H4 (cell line): Measurements from ENCODE around the gene PIGU. TPM values are rescaled to one million over a fixed set of nuclear protein-coding genes. Genes with fewer than 3 reads are reported as not detected.
"Not testable (repeated sequence)": the region's sequence is repeated elsewhere in the genome, so short reads cannot be mapped to it uniquely, and the experiment has no call there.

Experiments
- DNase-seq: peaks from one replicate; pipeline ENCODE4 v3.0.0-alpha.2; 2015; ENCODE audit warnings: low spot score
- total RNA-seq: library from RNA; depleted of rRNA; stranded (reverse); fragments of >200 nt; shearing (Covaris generic); gene quantifications from 2 replicates; pipeline ENCODE4 v1.2.3, GENCODE V29; 2014

PIGU gene
- total RNA-seq, 1 experiment from 2014 or later: 35.8 TPM

DNA sequence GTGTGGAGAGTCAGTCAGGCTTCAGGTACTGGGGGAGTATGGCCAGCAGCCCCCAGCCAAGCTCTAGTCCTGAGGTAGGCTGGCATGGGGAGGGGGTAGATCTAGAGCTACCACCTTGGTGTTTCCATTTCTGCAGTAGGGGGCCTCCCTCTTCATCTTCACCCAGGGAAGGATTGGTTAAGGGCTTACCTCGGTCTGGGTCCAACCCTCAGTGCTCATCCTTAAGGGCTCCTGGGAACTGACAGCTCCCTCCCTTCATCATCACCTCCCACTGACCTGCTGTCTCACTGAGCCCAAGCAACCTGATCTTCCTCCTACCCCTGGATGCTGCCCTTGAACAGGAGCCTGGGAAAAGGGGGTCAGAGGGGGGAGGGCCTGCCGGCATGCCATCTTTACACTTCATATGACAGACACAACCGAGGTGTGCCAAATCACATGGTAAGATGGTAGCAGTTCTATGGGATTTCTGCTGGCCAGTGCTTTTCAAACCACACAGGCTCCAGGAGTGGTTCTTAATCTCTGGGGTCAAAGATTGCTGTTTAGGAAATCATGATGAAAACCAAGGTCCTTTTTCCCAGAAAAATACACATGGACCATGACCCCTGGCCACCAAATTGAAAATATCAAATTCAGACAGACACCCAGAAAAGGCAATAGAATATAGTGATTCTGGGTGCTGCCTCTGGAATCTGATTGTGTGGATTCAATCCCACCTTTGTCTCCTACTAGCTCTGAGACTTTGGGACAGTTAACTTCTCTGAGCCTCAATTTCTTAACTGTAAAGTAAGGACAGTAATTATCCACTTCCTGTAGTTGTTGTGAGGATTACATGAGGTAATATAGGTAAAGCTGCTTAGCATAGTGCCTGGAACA is 30.3 kb upstream of the PIGU start:
- no peak for DNase-seq

DNA sequence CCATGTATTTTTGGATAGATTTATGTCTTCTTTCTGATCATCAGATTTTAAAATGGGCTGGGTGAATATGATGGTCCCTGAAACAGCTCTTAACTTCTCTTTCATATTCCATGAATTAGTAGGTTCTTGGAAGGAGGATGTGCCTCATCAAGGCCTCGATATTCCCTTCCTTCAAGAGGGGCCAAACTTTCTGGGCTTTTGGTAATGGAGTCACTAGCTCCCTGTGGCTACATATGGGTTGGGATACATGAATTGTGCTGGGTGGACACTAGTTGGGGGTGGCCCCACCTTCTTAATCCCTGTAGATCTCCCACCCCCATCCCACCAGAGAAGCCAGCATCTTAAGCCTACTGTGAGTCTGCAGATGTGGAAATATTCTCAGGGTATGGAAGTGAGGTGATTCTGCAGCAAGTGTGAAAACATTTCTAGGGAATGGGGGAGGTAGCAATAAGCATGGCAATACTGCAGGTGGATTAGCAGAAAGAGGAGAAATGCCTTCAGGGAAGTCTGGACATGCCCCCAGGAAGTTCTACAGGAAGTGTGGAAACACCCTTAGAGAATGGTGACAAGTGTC is 29.5 kb upstream of the PIGU start:
- DNase-seq: no peak

- peak; percentile 35 for DNase-seq
These were observed 28.8 kb upstream of the PIGU start for GRCh38 chr20:34705397-34706301.

DNA sequence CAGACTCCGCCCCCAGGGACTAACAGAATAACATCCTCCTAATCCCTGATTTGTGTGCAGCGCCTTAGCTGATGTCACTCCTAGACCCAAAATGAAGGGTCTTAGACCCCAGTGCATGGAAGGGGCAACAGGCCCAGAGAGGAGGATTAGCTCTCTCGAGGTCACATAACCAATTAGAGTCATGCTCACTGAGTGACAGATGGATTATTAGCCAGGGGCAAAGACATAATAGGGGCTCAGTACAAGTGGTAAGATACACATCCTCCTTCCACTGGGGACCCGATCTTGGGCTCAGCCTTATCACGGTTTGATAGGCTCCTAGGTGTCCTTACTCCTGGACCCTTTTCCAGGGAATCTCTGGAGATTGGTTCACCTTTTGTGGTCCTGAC is 28.1 kb upstream of the PIGU start:
- DNase-seq: no peak

DNA sequence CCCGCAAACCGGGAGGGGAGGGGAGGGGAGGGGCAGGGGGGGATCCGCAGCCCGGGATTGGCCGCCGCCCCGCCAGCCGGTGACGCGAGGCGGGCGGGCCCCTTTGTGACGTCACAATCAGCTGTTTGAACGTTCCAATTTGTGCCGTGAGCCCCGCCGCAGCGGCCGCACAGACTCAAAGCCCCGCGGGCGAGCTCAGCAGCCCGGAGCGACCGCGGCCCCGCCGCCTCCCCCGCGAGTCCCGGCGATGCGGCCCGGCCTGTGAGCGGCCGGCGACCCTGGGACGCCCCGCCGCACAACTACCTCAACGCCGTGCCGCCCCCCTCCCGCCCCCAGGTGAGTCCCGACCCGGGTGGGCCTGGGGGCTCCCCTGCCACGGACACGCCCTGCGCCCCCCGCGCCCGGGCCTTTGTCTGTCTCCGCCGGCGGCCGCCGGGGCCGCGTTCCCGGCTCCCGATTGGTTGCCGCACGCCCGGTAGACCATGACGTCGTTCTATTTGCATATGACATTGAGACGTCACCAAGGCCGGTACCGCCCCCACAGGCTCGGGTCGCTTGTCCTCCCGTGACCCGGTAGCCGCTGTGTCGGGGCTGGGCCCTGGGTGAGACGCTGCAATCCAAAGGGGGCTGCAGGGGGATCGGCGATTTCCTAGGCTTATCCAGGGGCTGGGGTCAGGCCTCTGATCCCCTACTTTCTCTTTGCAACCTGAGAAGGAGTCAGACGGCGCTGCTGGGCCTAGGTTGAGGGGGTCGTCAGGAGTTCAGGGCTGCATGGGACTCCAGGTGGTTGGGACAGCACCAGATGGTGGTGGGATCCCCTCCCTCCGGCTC is 27.5 kb upstream of the PIGU start, which contains the start of gene TP53INP2:
Gene TP53INP2, plus strand, starts transcription at position 168 of the 831 bp plus-strand sequence. CDS start 4,396 bp downstream, outside the sequence.
- DNase-seq: peak; percentile 88

GRCh38 chr20:34703424-34704176 is 26.7 kb upstream of the PIGU start:
- DNase-seq: no peak

GRCh38 chr20:34703061-34703423 is 26.1 kb upstream of the PIGU start:
- DNase-seq: no peak

DNA sequence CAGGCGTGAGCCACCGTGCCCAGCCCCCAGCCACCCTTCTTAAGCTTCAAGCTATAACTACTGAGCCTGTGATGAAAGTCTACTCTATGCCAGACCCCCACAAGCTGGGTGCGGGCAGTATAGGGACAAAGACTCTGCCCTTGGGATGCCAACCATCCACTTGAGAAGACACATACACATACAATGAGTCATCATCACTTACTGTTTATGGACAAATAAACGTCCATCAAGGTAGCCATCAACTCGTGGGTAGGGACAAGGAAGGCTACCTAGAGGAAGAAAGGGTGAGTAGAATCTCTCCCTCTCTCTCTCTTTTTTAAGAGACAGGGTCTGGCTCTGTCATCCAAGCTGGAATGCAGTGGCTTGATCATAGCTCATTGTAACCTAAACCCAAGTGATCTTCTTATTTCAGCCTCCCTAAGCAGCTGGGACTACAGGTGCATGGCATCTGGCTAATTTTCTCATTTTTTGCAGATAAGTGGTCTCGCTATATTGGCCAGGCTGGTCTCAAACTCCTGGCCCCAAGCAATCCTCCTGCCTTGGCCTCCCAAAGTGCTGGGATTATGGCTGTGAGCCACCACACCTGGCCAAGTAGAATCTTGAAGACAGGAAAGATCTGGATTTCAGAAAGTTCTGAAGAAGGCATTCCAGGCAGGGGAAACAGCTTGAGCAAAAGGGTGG is 24.7 kb upstream of the PIGU start:
- DNase-seq: no peak

- DNase-seq: no peak
These were observed 16.5 kb upstream of the PIGU start for GRCh38 chr20:34693414-34693813.

GRCh38 chr20:34691838-34692237 is 14.9 kb upstream of the PIGU start:
- no peak for DNase-seq

GRCh38 chr20:34689486-34689885 is 12.6 kb upstream of the PIGU start:
- no peak for DNase-seq

- DNase-seq: no peak
These were observed 6.8 kb upstream of the PIGU start for GRCh38 chr20:34683667-34684066.

DNA sequence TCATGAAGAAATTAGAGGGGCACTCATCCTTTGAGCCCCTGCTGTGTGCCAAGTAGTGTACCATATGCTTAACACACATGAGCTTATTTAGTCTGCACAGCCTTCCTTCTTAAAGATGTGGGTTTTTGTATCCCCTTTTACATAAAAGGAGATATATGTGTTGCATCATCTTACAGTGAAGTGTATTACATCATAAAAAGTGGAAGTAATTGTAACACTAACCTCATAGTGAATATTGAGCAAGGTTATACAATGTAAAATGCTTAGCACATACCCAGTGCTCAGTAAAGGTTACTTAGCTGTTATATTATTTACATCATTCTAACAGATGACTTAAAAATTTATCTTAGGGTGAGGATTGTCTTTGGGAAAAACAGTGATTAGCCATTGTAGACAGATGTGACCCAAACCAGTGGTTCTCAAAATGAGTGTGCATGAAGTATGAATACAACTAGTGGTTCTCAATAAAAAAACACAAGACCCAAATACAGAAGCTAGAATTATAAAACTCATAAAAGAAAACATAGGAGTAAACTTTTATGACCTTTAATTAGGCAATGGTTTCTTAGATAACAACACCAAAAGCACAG is 3.8 kb upstream of the PIGU start:
- DNase-seq: no peak

- DNase-seq: no peak
These were observed 775 bp downstream of the PIGU start for GRCh38 chr20:34675993-34676641.

GRCh38 chr20:34675561-34675960 is 1.3 kb downstream of the PIGU start:
- DNase-seq: no peak

DNA sequence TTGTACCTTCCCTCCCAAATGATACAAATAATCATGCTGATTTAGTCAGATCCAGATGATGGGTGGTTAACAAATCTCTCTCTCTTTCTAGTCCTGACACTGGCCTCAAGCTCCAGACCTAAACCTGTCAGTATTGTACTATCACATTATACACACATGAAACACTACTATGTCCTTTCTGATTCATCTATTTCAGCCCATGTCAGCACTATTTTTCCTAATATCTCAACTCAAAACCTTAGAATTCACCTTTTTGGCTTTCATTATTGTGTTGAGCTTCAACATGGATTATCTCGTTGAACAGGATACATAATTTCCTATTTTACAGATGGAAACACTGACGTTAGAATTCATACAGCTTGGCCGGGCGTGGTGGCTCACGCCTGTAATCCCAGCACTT is 3.5 kb downstream of the PIGU start:
- DNase-seq: no peak

GRCh38 chr20:34669094-34669493 is 7.8 kb downstream of the PIGU start:
- DNase-seq: no peak

DNA sequence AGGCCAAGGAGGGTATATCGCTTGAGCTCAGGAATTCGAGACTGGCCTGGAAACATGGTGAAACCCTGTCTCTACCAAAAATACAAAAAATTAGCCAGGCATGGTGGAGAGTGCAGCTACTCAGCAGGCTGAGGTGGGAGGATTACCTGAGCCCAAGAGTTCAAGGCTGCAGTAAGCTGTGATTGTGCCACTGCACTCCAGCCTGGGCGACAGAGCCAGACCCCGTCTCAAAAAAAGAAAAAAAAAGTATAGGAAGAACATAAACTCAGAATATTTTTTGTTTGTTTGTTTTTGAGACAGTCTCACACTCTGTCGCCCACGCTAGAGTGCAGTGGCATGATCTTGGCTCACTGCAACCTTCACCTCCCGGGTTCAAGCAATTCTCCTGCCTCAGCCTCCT is 12.1 kb downstream of the PIGU start:
- not testable (repeated sequence) for DNase-seq
